GM15510 (cell line): ENCODE data around the gene DOCK4.

ENCODE experiments used
- POLR2A ChIP-seq: IDR thresholded peaks from 3 replicates; pipeline ENCODE4 v1.6.1; 2011; ENCODE audit warnings: borderline replicate concordance; ENCODE audit not compliant: insufficient read length; ENCODE audit errors: extremely low read depth

Gene DOCK4

GRCh38 chr7:111780527-111780926 lies 425.7 kb downstream of the DOCK4 start:
- no peak for TF ChIP-seq POLR2A

GRCh38 chr7:111775206-111775605 lies 431.0 kb downstream of the DOCK4 start:
- no peak for TF ChIP-seq POLR2A

DNA sequence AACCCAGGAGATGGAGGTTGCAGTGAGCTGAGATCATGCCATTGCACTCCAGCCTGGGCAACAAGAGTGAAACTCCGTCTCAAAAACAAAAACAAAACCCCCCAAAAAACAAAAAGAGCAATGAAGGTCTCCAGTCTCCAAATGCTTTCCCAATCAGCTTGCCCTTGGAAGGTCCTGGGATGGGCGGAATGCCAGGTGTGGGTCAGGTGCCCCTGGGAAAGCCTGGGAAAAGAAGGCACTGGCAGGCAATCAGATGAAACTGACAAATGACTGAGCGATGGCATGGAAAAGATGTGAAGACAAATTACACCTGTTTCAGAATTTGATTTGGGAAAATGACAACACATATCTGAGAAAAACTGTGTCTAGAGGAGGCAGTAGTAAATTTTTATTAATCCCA lies 433.5 kb downstream of the DOCK4 start:
- no peak for TF ChIP-seq POLR2A

- TF ChIP-seq POLR2A = no peak
These were observed 434.6 kb downstream of the DOCK4 start for GRCh38 chr7:111771638-111772037.

DNA sequence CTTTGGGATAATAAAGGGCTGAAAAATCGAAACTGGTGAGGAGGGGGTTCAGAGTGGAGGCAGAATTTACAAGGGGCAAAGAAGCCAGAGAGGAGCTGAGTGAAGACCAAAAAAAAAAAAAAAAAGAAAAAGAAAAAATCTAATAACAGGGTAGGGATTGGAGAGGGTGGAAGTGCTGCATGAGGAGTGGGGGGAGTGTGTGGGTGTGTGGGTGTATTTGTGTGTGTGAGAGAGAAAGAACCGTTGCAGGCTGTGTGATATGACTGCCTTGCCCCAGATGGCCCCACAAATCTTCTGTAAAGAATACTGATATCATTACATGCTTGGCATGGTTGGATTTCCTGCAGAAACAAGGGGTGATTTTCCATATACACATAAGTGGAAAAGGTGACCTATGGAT lies 436.1 kb downstream of the DOCK4 start:
- no peak for TF ChIP-seq POLR2A

GRCh38 chr7:111765751-111766643 lies 440.2 kb downstream of the DOCK4 start:
- no peak for TF ChIP-seq POLR2A

GRCh38 chr7:111763221-111763801 lies 442.9 kb downstream of the DOCK4 start:
- no peak for TF ChIP-seq POLR2A

DNA sequence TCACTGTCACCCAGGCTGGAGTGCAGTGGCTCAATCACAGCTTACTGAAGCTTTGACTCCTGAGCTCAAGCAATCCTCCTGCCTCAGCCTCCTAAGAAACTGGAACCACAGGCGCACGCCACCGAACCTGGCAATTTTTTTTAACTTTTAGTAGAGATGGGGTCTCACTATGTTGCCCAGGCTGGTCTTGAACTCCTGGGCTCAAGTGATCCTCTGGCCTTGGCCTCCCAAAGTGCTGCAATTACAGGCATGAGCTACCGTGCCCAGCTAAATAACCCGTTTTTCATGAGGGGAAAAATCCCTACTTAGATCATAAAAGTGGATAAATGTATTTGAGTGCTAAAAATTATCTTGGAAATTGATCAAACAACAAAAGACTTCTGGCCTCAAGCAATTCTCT lies 443.4 kb downstream of the DOCK4 start:
- TF ChIP-seq POLR2A = no peak

- no peak for TF ChIP-seq POLR2A
These were observed 444.0 kb downstream of the DOCK4 start for GRCh38 chr7:111762211-111762610.

DNA sequence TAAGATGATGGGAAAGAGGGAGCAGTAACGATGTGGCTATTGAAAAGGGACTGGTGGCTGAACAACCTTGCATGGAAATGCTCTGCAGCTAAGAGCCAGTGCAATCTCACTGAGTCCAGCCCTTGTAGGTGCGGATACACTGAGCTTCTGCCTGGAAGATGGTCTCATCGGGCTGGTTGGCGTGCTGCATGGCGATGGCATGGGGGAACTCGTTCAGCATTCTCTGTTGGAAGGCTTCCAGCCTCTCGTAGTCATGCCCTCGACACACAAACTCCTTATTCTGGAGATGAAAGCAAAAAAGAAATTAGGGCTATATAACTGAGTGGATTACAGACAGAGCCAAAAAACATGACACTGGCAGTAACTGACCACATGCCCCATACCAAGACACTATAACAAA lies 446.2 kb downstream of the DOCK4 start:
- TF ChIP-seq POLR2A = no peak

DNA sequence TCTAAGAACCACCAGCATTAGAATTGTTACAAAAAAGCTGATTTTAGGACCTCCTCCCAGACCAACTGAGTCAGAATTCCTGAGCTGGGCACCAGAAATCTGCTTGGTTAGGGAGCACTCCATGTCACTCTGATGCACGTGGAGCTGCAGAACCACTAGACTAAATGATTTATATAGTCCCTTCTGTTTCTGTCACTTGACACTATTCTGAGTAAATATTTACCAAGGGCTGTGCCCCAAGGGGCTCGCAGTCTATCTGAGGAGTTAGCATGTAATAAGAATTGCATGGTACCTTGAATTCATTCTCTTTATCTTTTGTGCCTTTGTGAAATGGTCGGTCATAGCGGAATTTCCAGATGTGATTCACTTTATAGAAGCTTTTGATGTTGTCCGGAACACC lies 447.9 kb downstream of the DOCK4 start:
- TF ChIP-seq POLR2A = no peak

- TF ChIP-seq POLR2A = no peak
These were observed 449.5 kb downstream of the DOCK4 start for GRCh38 chr7:111756687-111757178.

GRCh38 chr7:111755383-111755782 lies 450.8 kb downstream of the DOCK4 start:
- no peak for TF ChIP-seq POLR2A

DNA sequence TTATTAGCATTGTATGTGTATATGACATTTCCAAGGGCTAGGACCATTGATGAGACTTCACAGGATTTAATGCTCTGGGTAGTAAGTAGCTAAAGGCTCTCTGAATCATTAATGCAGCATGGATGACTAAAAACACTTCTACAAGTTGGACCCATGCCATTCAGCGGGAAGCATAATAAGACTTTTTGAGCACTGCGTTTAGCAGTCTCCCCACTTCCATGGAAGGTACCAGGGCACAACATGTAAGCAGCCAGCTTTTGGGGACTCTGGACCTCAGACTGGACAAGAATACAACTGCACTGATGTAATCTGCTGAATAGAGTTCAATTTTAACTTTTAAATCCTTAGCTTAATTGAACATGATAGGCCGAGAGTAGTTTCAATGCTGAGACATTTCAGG lies 452.2 kb downstream of the DOCK4 start:
- no peak for TF ChIP-seq POLR2A

DNA sequence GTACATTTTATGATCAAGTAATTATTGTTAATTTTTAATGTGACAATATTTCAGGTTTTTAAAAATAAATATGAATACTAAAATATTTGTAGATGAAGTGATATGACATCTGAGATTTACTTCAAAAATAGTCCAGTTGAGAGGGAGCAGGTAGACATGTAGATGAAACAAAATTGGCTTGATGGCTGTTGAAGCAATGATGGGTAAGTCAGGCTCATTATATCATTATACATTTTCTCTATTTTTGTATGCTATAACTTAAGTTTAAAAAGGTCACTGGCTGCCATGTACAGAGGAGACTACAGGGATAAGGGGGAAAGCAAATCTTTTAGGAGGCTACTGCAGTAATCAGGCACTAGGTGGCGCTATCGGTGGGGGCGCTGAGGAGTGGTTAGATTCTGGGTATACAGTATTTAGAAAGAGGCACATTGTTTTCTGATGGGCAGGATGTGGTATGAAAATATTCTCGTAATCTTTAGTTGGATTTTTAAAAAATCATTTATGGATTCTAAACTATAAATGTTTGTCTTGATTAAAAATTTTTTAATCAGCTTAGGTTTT lies 454.1 kb downstream of the DOCK4 start:
- TF ChIP-seq POLR2A = no peak
